ENCODE data around the gene SHISA2.

DNA sequence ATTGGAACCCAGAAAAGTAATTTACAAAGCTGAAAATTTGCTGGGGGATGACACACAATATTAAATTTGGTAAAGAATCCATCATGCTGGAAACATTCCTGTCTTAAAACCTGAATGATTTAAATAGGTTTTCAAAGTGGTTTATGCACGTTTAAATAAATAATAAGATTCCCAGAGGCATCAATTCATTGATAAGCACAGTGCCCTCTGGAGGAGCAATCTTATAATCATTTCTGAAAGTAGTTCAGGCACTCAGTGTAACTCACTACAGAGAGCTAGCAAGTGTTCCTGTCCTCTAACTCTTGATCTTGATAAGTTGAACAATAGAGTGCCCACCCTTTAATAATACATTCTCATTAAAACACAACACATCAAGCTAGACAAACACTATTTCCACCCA lies 43.5 kb upstream of the SHISA2 start:
- TF ChIP-seq, protein P1, sequence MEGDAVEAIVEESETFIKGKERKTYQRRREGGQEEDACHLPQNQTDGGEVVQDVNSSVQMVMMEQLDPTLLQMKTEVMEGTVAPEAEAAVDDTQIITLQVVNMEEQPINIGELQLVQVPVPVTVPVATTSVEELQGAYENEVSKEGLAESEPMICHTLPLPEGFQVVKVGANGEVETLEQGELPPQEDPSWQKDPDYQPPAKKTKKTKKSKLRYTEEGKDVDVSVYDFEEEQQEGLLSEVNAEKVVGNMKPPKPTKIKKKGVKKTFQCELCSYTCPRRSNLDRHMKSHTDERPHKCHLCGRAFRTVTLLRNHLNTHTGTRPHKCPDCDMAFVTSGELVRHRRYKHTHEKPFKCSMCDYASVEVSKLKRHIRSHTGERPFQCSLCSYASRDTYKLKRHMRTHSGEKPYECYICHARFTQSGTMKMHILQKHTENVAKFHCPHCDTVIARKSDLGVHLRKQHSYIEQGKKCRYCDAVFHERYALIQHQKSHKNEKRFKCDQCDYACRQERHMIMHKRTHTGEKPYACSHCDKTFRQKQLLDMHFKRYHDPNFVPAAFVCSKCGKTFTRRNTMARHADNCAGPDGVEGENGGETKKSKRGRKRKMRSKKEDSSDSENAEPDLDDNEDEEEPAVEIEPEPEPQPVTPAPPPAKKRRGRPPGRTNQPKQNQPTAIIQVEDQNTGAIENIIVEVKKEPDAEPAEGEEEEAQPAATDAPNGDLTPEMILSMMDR (IDR thresholded peaks at IDR 0.05) = peak; percentile 25; the same call in 1 of the 2 replicates
- TF ChIP-seq, protein P2, sequence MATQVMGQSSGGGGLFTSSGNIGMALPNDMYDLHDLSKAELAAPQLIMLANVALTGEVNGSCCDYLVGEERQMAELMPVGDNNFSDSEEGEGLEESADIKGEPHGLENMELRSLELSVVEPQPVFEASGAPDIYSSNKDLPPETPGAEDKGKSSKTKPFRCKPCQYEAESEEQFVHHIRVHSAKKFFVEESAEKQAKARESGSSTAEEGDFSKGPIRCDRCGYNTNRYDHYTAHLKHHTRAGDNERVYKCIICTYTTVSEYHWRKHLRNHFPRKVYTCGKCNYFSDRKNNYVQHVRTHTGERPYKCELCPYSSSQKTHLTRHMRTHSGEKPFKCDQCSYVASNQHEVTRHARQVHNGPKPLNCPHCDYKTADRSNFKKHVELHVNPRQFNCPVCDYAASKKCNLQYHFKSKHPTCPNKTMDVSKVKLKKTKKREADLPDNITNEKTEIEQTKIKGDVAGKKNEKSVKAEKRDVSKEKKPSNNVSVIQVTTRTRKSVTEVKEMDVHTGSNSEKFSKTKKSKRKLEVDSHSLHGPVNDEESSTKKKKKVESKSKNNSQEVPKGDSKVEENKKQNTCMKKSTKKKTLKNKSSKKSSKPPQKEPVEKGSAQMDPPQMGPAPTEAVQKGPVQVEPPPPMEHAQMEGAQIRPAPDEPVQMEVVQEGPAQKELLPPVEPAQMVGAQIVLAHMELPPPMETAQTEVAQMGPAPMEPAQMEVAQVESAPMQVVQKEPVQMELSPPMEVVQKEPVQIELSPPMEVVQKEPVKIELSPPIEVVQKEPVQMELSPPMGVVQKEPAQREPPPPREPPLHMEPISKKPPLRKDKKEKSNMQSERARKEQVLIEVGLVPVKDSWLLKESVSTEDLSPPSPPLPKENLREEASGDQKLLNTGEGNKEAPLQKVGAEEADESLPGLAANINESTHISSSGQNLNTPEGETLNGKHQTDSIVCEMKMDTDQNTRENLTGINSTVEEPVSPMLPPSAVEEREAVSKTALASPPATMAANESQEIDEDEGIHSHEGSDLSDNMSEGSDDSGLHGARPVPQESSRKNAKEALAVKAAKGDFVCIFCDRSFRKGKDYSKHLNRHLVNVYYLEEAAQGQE (IDR thresholded peaks at IDR 0.05; ENCODE audit: insufficient read depth in 1 of 2, low read depth in 2 of 2, low read length in 1 of 2) = no peak
- TF ChIP-seq POLR2AphosphoS5 (IDR thresholded peaks at IDR 0.05; ENCODE audit: low read depth, low read length) (no peak), SIN3A (IDR thresholded peaks at IDR 0.05; ENCODE audit: borderline replicate concordance, insufficient read depth, low read depth, low read length) (no peak)
